Suprapubic skin (tissue), 4 donors: Measurements from ENCODE around the gene HLA-A. TPM values are rescaled to one million over a fixed set of nuclear protein-coding genes. Genes with fewer than 3 reads are reported as not detected.
"Not testable (repeated sequence)": the region's sequence is repeated elsewhere in the genome, so short reads cannot be mapped to it uniquely, and the experiment has no call there.

Source experiments
- DNase-seq, 2 donors: peaks; one replicate each; pipeline ENCODE4 v3.0.0-alpha.2; 2019; ENCODE audit warnings: low spot score in 2 of 2
- H3K27ac ChIP-seq: fragments of 200-600 bp; sonication (generic); one replicate; pipeline ENCODE4 v1.5.1; 2019
- H3K27me3 ChIP-seq: fragments of 200-600 bp; sonication (generic); one replicate; pipeline ENCODE4 v1.5.1; 2019
- H3K36me3 ChIP-seq: fragments of 200-600 bp; sonication (generic); one replicate; pipeline ENCODE4 v1.5.1; 2019
- H3K4me1 ChIP-seq: fragments of 200-600 bp; sonication (generic); one replicate; pipeline ENCODE4 v1.5.1; 2019
- H3K4me3 ChIP-seq: fragments of 200-600 bp; sonication (generic); one replicate; pipeline ENCODE4 v1.5.1; 2019; ENCODE audit warnings: mild to moderate bottlenecking
- H3K9me3 ChIP-seq: fragments of 200-600 bp; sonication (generic); one replicate; pipeline ENCODE4 v1.5.1; 2019
- CTCF ChIP-seq, 2 donors: fragments of 200-600 bp in 1 of 2; fragments of 450-650 bp in 1 of 2; sonication (generic) in 1 of 2; IDR thresholded peaks; one replicate each; pipeline ENCODE4 v1.5.1; 2016 to 2019; ENCODE audit warnings: antibody characterized with exemption in 2 of 2, mild to moderate bottlenecking in 1 of 2, moderate library complexity in 1 of 2
- EP300 ChIP-seq: sonication (generic); formaldehyde crosslinking; IDR thresholded peaks from one replicate; pipeline ENCODE4 v1.6.1; 2017; ENCODE audit warnings: antibody characterized with exemption
- POLR2A ChIP-seq, 2 donors: fragments of 450-650 bp; IDR thresholded peaks; one replicate each; pipeline ENCODE4 v1.6.1; 2017; ENCODE audit warnings: antibody characterized with exemption in 2 of 2, mild to moderate bottlenecking in 2 of 2, moderate library complexity in 2 of 2
- POLR2AphosphoS5 ChIP-seq, 3 donors: sonication (generic); formaldehyde crosslinking; IDR thresholded peaks; one replicate each; pipeline ENCODE4 v1.6.1; 2017; ENCODE audit warnings: antibody characterized with exemption in 3 of 3
- WGBS: methylation state at CpG from one replicate; pipeline ENCODE4 v1.1.5; 2018; 5-methylcytosine and 5-hydroxymethylcytosine counted together
- total RNA-seq, 4 donors: library from RNA; depleted of rRNA; stranded (reverse); fragments of >200 nt; gene quantifications; one replicate each; pipeline ENCODE4 v1.1.0, GENCODE V29; 2016

Gene HLA-A
- total RNA-seq, 4 donors from 2014 or later, result 455 to 546 (median 499) TPM

DNA sequence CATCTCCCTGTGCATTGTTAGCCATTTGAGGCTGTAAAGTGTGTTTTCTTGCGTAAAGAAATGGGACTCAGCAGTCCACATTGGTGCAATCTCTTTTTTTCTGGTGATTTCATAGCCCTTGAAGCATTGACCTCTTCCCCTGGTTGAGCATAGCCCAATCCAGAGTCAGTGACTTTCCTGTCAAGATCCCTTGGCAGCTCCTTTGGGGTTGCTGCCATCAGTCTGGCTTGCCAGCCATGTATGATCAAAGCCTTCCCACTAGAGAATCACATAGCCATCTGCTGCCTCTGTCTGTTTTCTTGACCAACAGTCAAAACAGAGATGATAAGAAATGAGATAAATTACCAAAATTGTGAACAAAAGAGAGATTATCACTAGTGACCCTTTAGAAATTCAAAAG lies 19.6 kb downstream of the HLA-A start:
- no peak for DNase-seq
- no peaks in the 10 kb centered on the region for H3K9me3 ChIP-seq
- peaks cover 29% of the 10 kb centered on the region for H3K4me1 ChIP-seq
- H3K27me3 ChIP-seq, result no peaks in the 10 kb centered on the region
- WGBS, result 100% methylated on average over 1 of the region's 1 CpG
- H3K27ac ChIP-seq, result no peak overlapping the region
- no peaks in the 10 kb centered on the region for H3K36me3 ChIP-seq
- H3K4me3 ChIP-seq, result no peak overlapping the region
- TF ChIP-seq POLR2A (IDR thresholded peaks at IDR 0.05) (no peak), CTCF (IDR thresholded peaks at IDR 0.05) (no peak), POLR2AphosphoS5 (IDR thresholded peaks at IDR 0.05) (no peak), EP300 (no peak)

GRCh38 chr6:29963697-29964096 lies 21.4 kb downstream of the HLA-A start:
- H3K27me3 ChIP-seq, H3K4me3 ChIP-seq, H3K36me3 ChIP-seq, H3K27ac ChIP-seq, H3K9me3 ChIP-seq, DNase-seq: not testable (repeated sequence)
- H3K4me1 ChIP-seq, result peaks cover 43% of the 10 kb centered on the region
- 46% methylated on average over 2 of the region's 2 CpGs for WGBS

DNA sequence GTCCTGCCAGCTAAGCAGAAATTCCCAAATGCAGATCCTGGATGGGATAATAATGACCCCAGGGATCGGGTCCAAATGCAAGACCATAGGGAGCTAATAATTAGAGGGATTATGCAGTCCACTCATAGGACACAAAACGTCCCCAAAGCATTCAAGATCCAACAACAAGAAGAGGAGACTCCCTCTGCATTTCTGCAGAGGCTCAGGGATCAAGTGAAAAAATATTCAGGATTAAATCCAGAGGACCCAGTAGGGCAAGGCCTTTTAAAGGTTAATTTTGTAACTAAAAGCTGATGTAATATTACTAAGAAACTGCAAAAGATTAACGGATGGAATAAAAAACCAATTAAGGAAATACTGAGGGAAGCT lies 22.2 kb downstream of the HLA-A start:
- Histone ChIP-seq H3K36me3 (no peaks in the 10 kb centered on the region), H3K9me3 (no peaks in the 10 kb centered on the region), H3K4me1 (peaks cover 43% of the 10 kb centered on the region), H3K4me3 (peak overlapping the region; percentile 39), H3K27me3 (no peaks in the 10 kb centered on the region), H3K27ac (peak overlapping the region; percentile 51)
- no peak for TF ChIP-seq POLR2AphosphoS5 (IDR thresholded peaks at IDR 0.05)
- TF ChIP-seq CTCF (IDR thresholded peaks at IDR 0.05), result no peak
- TF ChIP-seq EP300, result no peak
- no peak for TF ChIP-seq POLR2A (IDR thresholded peaks at IDR 0.05)
- WGBS, result 12% methylated on average over 3 of the region's 3 CpGs
- no peak for DNase-seq

- Histone ChIP-seq H3K27me3 (no peaks in the 10 kb centered on the region), H3K27ac (peak overlapping the region; percentile 51), H3K4me3 (peak overlapping the region; percentile 39), H3K36me3 (no peaks in the 10 kb centered on the region), H3K9me3 (no peaks in the 10 kb centered on the region), H3K4me1 (peaks cover 43% of the 10 kb centered on the region)
- DNase-seq, result peak in 1 of 2 donors; percentile 84
- WGBS, result under 1% methylated on average over 7 of the region's 7 CpGs
- TF ChIP-seq EP300, result no peak
- TF ChIP-seq CTCF (IDR thresholded peaks at IDR 0.05), result no peak
- no peak for TF ChIP-seq POLR2A (IDR thresholded peaks at IDR 0.05)
- no peak for TF ChIP-seq POLR2AphosphoS5 (IDR thresholded peaks at IDR 0.05)
Measured at GRCh38 chr6:29964887-29965562, 22.7 kb downstream of the HLA-A start.

- H3K4me3 ChIP-seq, result peak overlapping the region; percentile 39
- TF ChIP-seq POLR2AphosphoS5 (IDR thresholded peaks at IDR 0.05) (no peak), CTCF (IDR thresholded peaks at IDR 0.05) (no peak), POLR2A (IDR thresholded peaks at IDR 0.05) (no peak), EP300 (no peak)
- H3K4me1 ChIP-seq, result peaks cover 43% of the 10 kb centered on the region
Measured at GRCh38 chr6:29965563-29965872, 23.2 kb downstream of the HLA-A start.

More at GRCh38 chr6:29965563-29965872, 23.2 kb downstream of the HLA-A start:
- Histone ChIP-seq H3K27me3 (no peaks in the 10 kb centered on the region), H3K27ac (peak overlapping the region; percentile 51), H3K9me3 (no peaks in the 10 kb centered on the region), H3K36me3 (peaks cover 2% of the 10 kb centered on the region)
- DNase-seq, result no peak
- WGBS, result 12% methylated on average over 2 of the region's 2 CpGs
